22Rv1 (cell line): ENCODE results near the gene NIPAL3.

Source experiments
- CTCF ChIP-seq: fragments of 450-650 bp; IDR thresholded peaks from 2 replicates; pipeline ENCODE4 v1.5.1; 2017; ENCODE audit warnings: mild to moderate bottlenecking
- ZFX ChIP-seq: fragments of 450-650 bp; IDR thresholded peaks from 2 replicates; pipeline ENCODE4 v1.6.1; 2017; ENCODE audit warnings: antibody characterized with exemption, borderline replicate concordance

- no peak for TF ChIP-seq CTCF
- TF ChIP-seq ZFX: no peak
These were observed 36.1 kb downstream of the NIPAL3 start for GRCh38 chr1:24451746-24452145.
